HEK293T (cell line): Measurements from ENCODE around the gene MYO15A.

Experiments
- CTCF ChIA-PET: fragments of 350-600 bp; formaldehyde crosslinking; extraction: SDS; loops from one replicate; lab custom pipeline; 2021; ENCODE audit warnings: antibody characterized with exemption, inconsistent platforms; lab: Yijun Ruan, JAX
- POLR2A ChIA-PET: fragments of 350-600 bp; formaldehyde crosslinking; extraction: SDS; loops from one replicate; lab custom pipeline; 2020; ENCODE audit warnings: antibody characterized with exemption, inconsistent platforms; lab: Yijun Ruan, JAX
- DNase-seq: peaks from one replicate; pipeline ENCODE4 v3.0.0; 2012; ENCODE audit warnings: mixed read lengths; ENCODE audit errors: extremely low spot score
- ARNT ChIP-seq: fragments of 450-650 bp; IDR thresholded peaks from 2 replicates; pipeline ENCODE4 v1.6.1; 2017; ENCODE audit warnings: mild to moderate bottlenecking
- BHLHE40 ChIP-seq: fragments of 450-650 bp; IDR thresholded peaks from 2 replicates; pipeline ENCODE4 v1.6.1; 2016; ENCODE audit warnings: mild to moderate bottlenecking, moderate library complexity, borderline replicate concordance
- CTBP1 ChIP-seq: fragments of 450-650 bp; IDR thresholded peaks from 2 replicates; pipeline ENCODE4 v1.6.1; 2016; ENCODE audit warnings: borderline replicate concordance
- ELF4 ChIP-seq: fragments of 450-650 bp; IDR thresholded peaks from 2 replicates; pipeline ENCODE4 v1.6.1; 2017; ENCODE audit warnings: antibody characterized with exemption
- FOXA1 ChIP-seq: fragments of 450-650 bp; IDR thresholded peaks from 2 replicates; pipeline ENCODE4 v1.6.1; 2016; ENCODE audit warnings: mild to moderate bottlenecking
- FOXK2 ChIP-seq: fragments of 450-650 bp; IDR thresholded peaks from 2 replicates; pipeline ENCODE4 v1.6.1; 2016; ENCODE audit warnings: mild to moderate bottlenecking
- FOXM1 ChIP-seq: fragments of 450-650 bp; IDR thresholded peaks from 2 replicates; pipeline ENCODE4 v1.6.1; 2017; ENCODE audit warnings: mild to moderate bottlenecking, borderline replicate concordance
- HDGF ChIP-seq: fragments of 450-650 bp; IDR thresholded peaks from 2 replicates; pipeline ENCODE4 v1.6.1; 2017; ENCODE audit warnings: antibody characterized with exemption, borderline replicate concordance
- L3MBTL2 ChIP-seq: fragments of 450-650 bp; conservative IDR thresholded peaks from 2 replicates; pipeline ENCODE4 v1.6.1; 2016; ENCODE audit warnings: mild to moderate bottlenecking
- LEF1 ChIP-seq: fragments of 450-650 bp; IDR thresholded peaks from 2 replicates; pipeline ENCODE4 v1.6.1; 2017; ENCODE audit warnings: mild to moderate bottlenecking, borderline replicate concordance
- NFRKB ChIP-seq: fragments of 450-650 bp; IDR thresholded peaks from 2 replicates; pipeline ENCODE4 v1.6.1; 2016; ENCODE audit warnings: mild to moderate bottlenecking, moderate library complexity
- SP1 ChIP-seq: fragments of 450-650 bp; IDR thresholded peaks from 2 replicates; pipeline ENCODE4 v1.6.1; 2017
- SUZ12 ChIP-seq: fragments of 450-650 bp; IDR thresholded peaks from 2 replicates; pipeline ENCODE4 v1.6.1; 2016; ENCODE audit warnings: mild to moderate bottlenecking
- TARDBP ChIP-seq: fragments of 450-650 bp; IDR thresholded peaks from 2 replicates; pipeline ENCODE4 v1.6.1; 2016
- ZNF384 ChIP-seq: fragments of 450-650 bp; IDR thresholded peaks from 2 replicates; pipeline ENCODE4 v1.6.1; 2016
- TF ChIP-seq, protein P1 (sequence below): fragments of 450-650 bp; IDR thresholded peaks from 2 replicates; pipeline ENCODE4 v1.6.1; 2016

The MYO15A gene

GRCh38 chr17:18195246-18195645 is 86.7 kb downstream of the MYO15A start:
- POLR2A ChIA-PET: interaction anchor here (1.2 kb wide), 1 partner anchor 12 kb away, joined by 3 read pairs; the partner anchor contains the start of gene ALKBH5
- TF ChIP-seq LEF1: no peak
- no peak for TF ChIP-seq SUZ12
- no peak for TF ChIP-seq FOXK2
- TF ChIP-seq TARDBP: no peak
- no peak for TF ChIP-seq ZNF384
- no peak for TF ChIP-seq BHLHE40
- TF ChIP-seq, protein P1, sequence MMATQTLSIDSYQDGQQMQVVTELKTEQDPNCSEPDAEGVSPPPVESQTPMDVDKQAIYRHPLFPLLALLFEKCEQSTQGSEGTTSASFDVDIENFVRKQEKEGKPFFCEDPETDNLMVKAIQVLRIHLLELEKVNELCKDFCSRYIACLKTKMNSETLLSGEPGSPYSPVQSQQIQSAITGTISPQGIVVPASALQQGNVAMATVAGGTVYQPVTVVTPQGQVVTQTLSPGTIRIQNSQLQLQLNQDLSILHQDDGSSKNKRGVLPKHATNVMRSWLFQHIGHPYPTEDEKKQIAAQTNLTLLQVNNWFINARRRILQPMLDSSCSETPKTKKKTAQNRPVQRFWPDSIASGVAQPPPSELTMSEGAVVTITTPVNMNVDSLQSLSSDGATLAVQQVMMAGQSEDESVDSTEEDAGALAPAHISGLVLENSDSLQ: no peak
- TF ChIP-seq SP1: no peak
- TF ChIP-seq ELF4: no peak
- TF ChIP-seq CTBP1: no peak
- TF ChIP-seq L3MBTL2: no peak
- TF ChIP-seq HDGF: no peak
- no peak for TF ChIP-seq FOXM1
- no peak for TF ChIP-seq ARNT
- TF ChIP-seq FOXA1: no peak
- no peak for TF ChIP-seq NFRKB
- CTCF ChIA-PET: no interaction called here
- no peak for DNase-seq

DNA sequence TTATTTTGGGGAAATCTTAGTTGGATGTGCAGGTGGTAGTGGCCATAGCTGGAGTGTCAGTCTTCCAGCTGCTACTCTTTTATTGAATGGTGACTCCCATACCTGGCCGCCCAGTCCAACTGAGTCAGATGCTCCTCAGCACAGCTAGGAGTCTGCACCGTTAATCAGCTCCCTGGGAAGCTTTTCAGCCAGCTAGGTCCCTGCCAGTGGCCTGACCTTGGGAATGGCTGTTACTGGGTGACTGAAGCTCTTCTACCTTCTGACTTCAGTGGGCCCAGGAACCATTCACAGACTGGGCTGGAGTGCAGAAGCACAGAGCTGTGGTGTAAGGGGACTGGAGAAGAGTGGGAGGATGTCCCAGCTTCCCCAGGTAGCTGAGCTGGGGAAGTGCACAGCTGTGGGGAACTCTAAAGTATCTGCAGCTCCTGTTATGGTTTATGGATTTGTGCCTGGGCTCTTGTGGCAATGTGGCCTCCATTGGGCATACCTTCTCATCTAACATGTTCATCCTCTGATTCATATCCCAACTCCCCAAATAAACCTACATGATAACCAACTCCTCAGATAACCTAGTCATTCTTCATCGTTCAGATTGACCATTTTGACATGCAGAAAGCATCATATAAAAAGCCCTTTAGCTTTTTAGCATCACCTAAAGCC is 89.1 kb downstream of the MYO15A start:
- CTCF ChIA-PET: no interaction called here
- no peak for TF ChIP-seq FOXA1
- no peak for TF ChIP-seq NFRKB
- no peak for TF ChIP-seq ZNF384
- TF ChIP-seq SP1: no peak
- no peak for TF ChIP-seq TARDBP
- no peak for TF ChIP-seq L3MBTL2
- TF ChIP-seq FOXK2: no peak
- TF ChIP-seq LEF1: no peak
- TF ChIP-seq, protein P1: no peak
- no peak for TF ChIP-seq BHLHE40
- no peak for TF ChIP-seq ARNT
- TF ChIP-seq CTBP1: no peak
- TF ChIP-seq HDGF: no peak
- no peak for TF ChIP-seq ELF4
- no peak for TF ChIP-seq FOXM1
- no peak for TF ChIP-seq SUZ12
- POLR2A ChIA-PET: interaction anchor here (1.6 kb wide), 1 partner anchor 13 kb away, joined by 12 read pairs; the partner anchor contains the start of gene ALKBH5
- no peak for DNase-seq

GRCh38 chr17:18198530-18198929 is 90.0 kb downstream of the MYO15A start:
- ChIA-PET CTCF (no interaction called here), POLR2A (interaction anchor here (1.1 to 2.0 kb wide), 2 partner anchors 10 to 15 kb away, joined by 3 to 11 read pairs; partner anchors contain the start of gene ALKBH5)
- TF ChIP-seq ZNF384: no peak
- TF ChIP-seq LEF1: no peak
- no peak for TF ChIP-seq HDGF
- TF ChIP-seq ARNT: no peak
- no peak for TF ChIP-seq SP1
- TF ChIP-seq ELF4: no peak
- no peak for TF ChIP-seq NFRKB
- no peak for DNase-seq

GRCh38 chr17:18201108-18201507 is 92.6 kb downstream of the MYO15A start:
- DNase-seq: no peak
- CTCF ChIA-PET: interaction anchor here (1.0 kb wide), 1 partner anchor 11 kb away, joined by 3 read pairs; no protein-coding TSS in a partner anchor
- POLR2A ChIA-PET: interaction anchor here (0.6 to 1.4 kb wide), 4 partner anchors 9 to 17 kb away, joined by 3 to 5 read pairs (median 3); partner anchors contain the start of gene ALKBH5
- TF ChIP-seq SP1: no peak
- no peak for TF ChIP-seq CTBP1
- no peak for TF ChIP-seq BHLHE40
- TF ChIP-seq FOXM1: no peak
- TF ChIP-seq ZNF384: no peak
- no peak for TF ChIP-seq LEF1
- no peak for TF ChIP-seq ELF4
- no peak for TF ChIP-seq FOXA1
- no peak for TF ChIP-seq FOXK2
- TF ChIP-seq TARDBP: no peak
- TF ChIP-seq ARNT: no peak
- no peak for TF ChIP-seq L3MBTL2
- TF ChIP-seq, protein P1: no peak
- no peak for TF ChIP-seq NFRKB
- TF ChIP-seq SUZ12: no peak
- no peak for TF ChIP-seq HDGF

DNA sequence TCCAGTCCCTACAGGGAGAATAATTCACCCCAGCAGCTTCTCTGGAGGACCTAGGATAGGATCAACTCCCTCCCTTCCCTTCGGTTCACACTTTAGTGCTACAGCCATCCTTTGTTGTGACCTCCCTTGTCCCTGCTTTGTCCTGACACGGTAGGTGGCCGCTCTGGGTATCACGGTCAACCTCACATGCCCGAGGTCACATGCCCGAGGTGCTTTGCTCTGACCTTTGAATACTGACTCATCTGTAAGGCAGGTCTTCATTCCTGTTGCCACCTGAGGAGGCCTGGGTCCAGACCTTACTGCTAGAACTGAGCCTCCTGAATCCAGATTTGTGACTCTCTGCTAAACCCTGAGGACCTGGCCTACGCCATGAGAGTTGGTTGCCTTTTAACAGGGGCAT is 94.8 kb downstream of the MYO15A start:
- TF ChIP-seq L3MBTL2 (no peak), FOXA1 (no peak), TARDBP (no peak), ELF4 (no peak)
- POLR2A ChIA-PET: no interaction called here
- DNase-seq: no peak
- CTCF ChIA-PET: interaction anchor here (0.6 kb wide), 1 partner anchor 12 kb away, joined by 3 read pairs; no protein-coding TSS in a partner anchor

- ChIA-PET POLR2A (interaction anchor here (1.3 to 1.6 kb wide), 3 partner anchors 12 to 40 kb away, joined by 3 to 6 read pairs (median 4); partner anchors contain the start of gene ALKBH5), CTCF (no interaction called here)
- no peak for DNase-seq
- TF ChIP-seq ELF4 (no peak), BHLHE40 (no peak), LEF1 (no peak), FOXA1 (no peak), CTBP1 (no peak), SUZ12 (no peak)
These were observed 97.3 kb downstream of the MYO15A start for GRCh38 chr17:18205861-18206260.
